HepG2 (cell line): ENCODE measurements around the gene ADGRV1. TPM values are rescaled to one million over a fixed set of nuclear protein-coding genes. Genes with fewer than 3 reads are reported as not detected.

Source experiments
- ATAC-seq: fragments of 200-7000 bp; cut with Tn5 transposase; 3 replicates; pipeline ENCODE4 v1.9.1; 2020; ENCODE audit warnings: mild to moderate bottlenecking, moderate library complexity
- BruUV-seq: library from RNA; stranded (reverse); fragments of 400-500 nt; replicated peaks from 2 replicates; lab custom pipeline; 2021; lab: Mats Ljungman, UMichigan
- CTCF ChIA-PET: fragments of 300-600 bp; formaldehyde crosslinking; extraction: SDS; loops from one replicate; lab custom pipeline; 2021; ENCODE audit warnings: low total read pairs, inconsistent platforms, low intra/inter-chr PET ratio; lab: Yijun Ruan, JAX
- POLR2A ChIA-PET: fragments of 350-600 bp; sonication (Branson Sonifier 250); formaldehyde crosslinking; loops from one replicate; lab custom pipeline; 2020; ENCODE audit warnings: antibody characterized with exemption, inconsistent platforms; lab: Yijun Ruan, JAX
- DNase-seq: peaks from one replicate; pipeline ENCODE4 v3.0.0-alpha.2; 2015; ENCODE audit warnings: low spot score
- FAIRE-seq: peaks from 3 replicates; lab custom pipeline; 2011; peaks lifted over from hg19 to GRCh38; lab: Jason Lieb, UNC
- H2AFZ ChIP-seq: one replicate; pipeline ENCODE4 v1.6.1; 2011; ENCODE audit warnings: low read length, inconsistent platforms
- H3K27ac ChIP-seq: fragments of 300-600 bp; 3 replicates; pipeline ENCODE4 v1.8.0; 2011; ENCODE audit warnings: mixed run types, mild to moderate bottlenecking, mixed read lengths, low read length, inconsistent platforms; ENCODE audit not compliant: insufficient read depth; ENCODE audit errors: extremely low read length
- H3K27me3 ChIP-seq, 2 experiments: fragments of 200-600 bp in 1 of 2; 2 replicates in 1 of 2; 3 replicates in 1 of 2; pipeline versions ENCODE4 v1.6.0 to v1.8.0; 2011; ENCODE audit warnings: low read length in 2 of 2, mild to moderate bottlenecking in 2 of 2, moderate library complexity in 2 of 2, inconsistent platforms in 1 of 2; ENCODE audit not compliant: insufficient read depth in 2 of 2, control insufficient read depth in 1 of 2
- H3K36me3 ChIP-seq, 2 experiments: fragments of 200-600 bp in 1 of 2; replicated peaks in 1 of 2; 2 replicates in 1 of 2; 3 replicates in 1 of 2; pipeline versions ENCODE4 v1.5.1 to v1.8.0; 2011; ENCODE audit warnings: low read length in 2 of 2, inconsistent platforms in 1 of 2; ENCODE audit not compliant: insufficient read depth in 2 of 2, control insufficient read depth in 1 of 2
- H3K4me1 ChIP-seq: 2 replicates; pipeline ENCODE4 v1.5.1; 2012; ENCODE audit warnings: low read length, inconsistent platforms; ENCODE audit not compliant: insufficient read depth
- H3K4me2 ChIP-seq: 2 replicates; pipeline ENCODE4 v1.6.0; 2011; ENCODE audit warnings: low read depth, low read length, inconsistent platforms
- H3K4me3 ChIP-seq, 3 experiments: fragments of 200-600 bp in 1 of 3; sonication (generic), shearing (Covaris generic) in 1 of 3; replicated peaks in 1 of 3; 2 replicates each; pipeline ENCODE4 v1.5.1; 2011 to 2016; ENCODE audit warnings: low read length in 3 of 3, inconsistent platforms in 2 of 3, low read depth in 2 of 3, mild to moderate bottlenecking in 2 of 3, control low read depth in 1 of 3, mixed read lengths in 1 of 3; ENCODE audit not compliant: insufficient read depth in 1 of 3
- H3K79me2 ChIP-seq: one replicate; pipeline ENCODE4 v1.6.1; 2011; ENCODE audit warnings: low read length, inconsistent platforms; ENCODE audit not compliant: insufficient read depth
- H3K9ac ChIP-seq: 2 replicates; pipeline ENCODE4 v1.6.0; 2011; ENCODE audit warnings: mild to moderate bottlenecking, low read depth, low read length, inconsistent platforms; ENCODE audit not compliant: insufficient read depth
- H3K9me3 ChIP-seq: 2 replicates; pipeline ENCODE4 v1.5.1; 2012; ENCODE audit warnings: mild to moderate bottlenecking, low read length
- H4K20me1 ChIP-seq: 2 replicates; pipeline ENCODE4 v1.6.0; 2011; ENCODE audit warnings: inconsistent platforms, mild to moderate bottlenecking, low read length, moderate library complexity; ENCODE audit not compliant: insufficient read depth
- AGO1 ChIP-seq: fragments of 200-400 bp; formaldehyde crosslinking; IDR thresholded peaks from 2 replicates; pipeline ENCODE4 v1.6.1; 2017; ENCODE audit warnings: mild to moderate bottlenecking, low read depth, low read length, moderate library complexity; ENCODE audit not compliant: poor library complexity, severe bottlenecking
- CC2D1A ChIP-seq: sonication (generic); formaldehyde crosslinking; IDR thresholded peaks from 2 replicates; pipeline ENCODE4 v1.8.1; 2023; ENCODE audit warnings: mild to moderate bottlenecking, missing genetic modification reagents
- CREM ChIP-seq, 2 experiments: sonication (generic) in 1 of 2; formaldehyde crosslinking in 1 of 2; IDR thresholded peaks; 2 replicates each; pipeline versions ENCODE4 v1.4.0 to v1.6.1; 2016 to 2020; ENCODE audit warnings: antibody characterized with exemption in 1 of 2, mild to moderate bottlenecking in 1 of 2, missing genetic modification reagents in 1 of 2
- GATAD1 ChIP-seq: IDR thresholded peaks from 2 replicates; pipeline ENCODE4 v1.6.1; 2016; ENCODE audit warnings: missing genetic modification reagents, missing compliant biosample characterization
- HOXA3 ChIP-seq: sonication (generic); formaldehyde crosslinking; IDR thresholded peaks from 2 replicates; pipeline ENCODE4 v1.5.0; 2020; ENCODE audit warnings: missing genetic modification reagents
- IKZF4 ChIP-seq: sonication (generic); formaldehyde crosslinking; IDR thresholded peaks from 2 replicates; pipeline ENCODE4 v1.5.1; 2020; ENCODE audit warnings: borderline replicate concordance, mild to moderate bottlenecking, low read depth, missing genetic modification reagents; ENCODE audit errors: not compliant biosample characterization
- KAT2B ChIP-seq: fragments of 150-350 bp; IDR thresholded peaks from 2 replicates; pipeline ENCODE4 v1.6.1; 2014; ENCODE audit warnings: low read depth, low read length, borderline replicate concordance
- KAT8 ChIP-seq: IDR thresholded peaks from 2 replicates; pipeline ENCODE4 v1.6.1; 2016; ENCODE audit warnings: missing genetic modification reagents, missing compliant biosample characterization
- MIER3 ChIP-seq: IDR thresholded peaks from 2 replicates; pipeline ENCODE4 v1.6.1; 2016; ENCODE audit warnings: missing compliant biosample characterization, borderline replicate concordance
- ZNF292 ChIP-seq: sonication (generic); formaldehyde crosslinking; IDR thresholded peaks from 2 replicates; pipeline ENCODE4 v1.8.1; 2022; ENCODE audit warnings: mild to moderate bottlenecking, low read depth, missing genetic modification reagents, borderline replicate concordance
- ZNF501 ChIP-seq: sonication (generic); formaldehyde crosslinking; IDR thresholded peaks from 2 replicates; pipeline ENCODE4 v1.5.1; 2020; ENCODE audit warnings: mild to moderate bottlenecking, moderate library complexity, missing genetic modification reagents
- ZNF782 ChIP-seq: sonication (generic); formaldehyde crosslinking; IDR thresholded peaks from 2 replicates; pipeline ENCODE4 v1.4.0; 2020; ENCODE audit warnings: missing genetic modification reagents, mild to moderate bottlenecking, borderline replicate concordance
- ZSCAN21 ChIP-seq: sonication (generic); formaldehyde crosslinking; IDR thresholded peaks from 2 replicates; pipeline ENCODE4 v1.8.0; 2022; ENCODE audit warnings: mild to moderate bottlenecking, missing genetic modification reagents, moderate library complexity, borderline replicate concordance
- WGBS: methylation state at CpG from one replicate; pipeline ENCODE4 v1.1.6; 2017; ENCODE audit warnings: low lambda C conversion rate; 5-methylcytosine and 5-hydroxymethylcytosine counted together
- in situ Hi-C: cut with HindIII; loops from 2 replicates; pipeline ENCODE4 v1.10.0; 2017; ENCODE audit warnings: low pct_unique_long_range_greater_than_20kb; ENCODE audit not compliant: extremely low pct_ligation_motif_present
- intact Hi-C: fragments of 100-400 bp; cut with micrococcal nuclease; formaldehyde crosslinking; loops from one replicate; pipeline ENCODE4 v1.10.0; 2022; ENCODE audit not compliant: unreplicated experiment
- polyA plus RNA-seq, 8 experiments: library from polyadenylated mRNA; depleted of rRNA in 3 of 8; stranded (reverse) in 7 of 8; unstranded in 1 of 8; fragments of >200 nt; fragmentation: Illumina TruSeq in 4 of 8; extraction: Trizol in 4 of 8; gene quantifications; 2 replicates each; pipeline versions ENCODE4 v1.2.1 to v1.2.3, GENCODE V29; 2011 to 2016; ENCODE audit warnings: low read depth in 4 of 8, missing spikeins in 1 of 8, mixed read lengths in 1 of 8; ENCODE audit not compliant: insufficient read depth in 1 of 8
- total RNA-seq, 5 experiments: library from RNA; depleted of rRNA; stranded (reverse); fragments of >200 nt; fragmentation: Illumina TruSeq; extraction: Trizol; gene quantifications; 2 replicates each; pipeline ENCODE4 v1.2.3, GENCODE V29; 2016; ENCODE audit warnings: low read depth in 1 of 5
- TF ChIP-seq, protein P1 (sequence below): sonication (generic); formaldehyde crosslinking; IDR thresholded peaks from 2 replicates; pipeline ENCODE4 v1.5.0; 2020; ENCODE audit warnings: missing genetic modification reagents, mild to moderate bottlenecking, borderline replicate concordance
- TF ChIP-seq, protein P2 (sequence below): sonication (generic); formaldehyde crosslinking; IDR thresholded peaks from 2 replicates; pipeline ENCODE4 v1.4.0; 2020; ENCODE audit warnings: missing genetic modification reagents
- TF ChIP-seq, protein P3 (sequence below): sonication (generic); formaldehyde crosslinking; IDR thresholded peaks from 2 replicates; pipeline ENCODE4 v1.5.1; 2020; ENCODE audit warnings: missing genetic modification reagents, mild to moderate bottlenecking, borderline replicate concordance

Gene ADGRV1
- total and polyA plus RNA-seq, 2 of the 13 experiments (the other 11 are each of a cell fraction or from before 2014, with no cell fraction given) = 1.7 to 3.9 TPM

DNA sequence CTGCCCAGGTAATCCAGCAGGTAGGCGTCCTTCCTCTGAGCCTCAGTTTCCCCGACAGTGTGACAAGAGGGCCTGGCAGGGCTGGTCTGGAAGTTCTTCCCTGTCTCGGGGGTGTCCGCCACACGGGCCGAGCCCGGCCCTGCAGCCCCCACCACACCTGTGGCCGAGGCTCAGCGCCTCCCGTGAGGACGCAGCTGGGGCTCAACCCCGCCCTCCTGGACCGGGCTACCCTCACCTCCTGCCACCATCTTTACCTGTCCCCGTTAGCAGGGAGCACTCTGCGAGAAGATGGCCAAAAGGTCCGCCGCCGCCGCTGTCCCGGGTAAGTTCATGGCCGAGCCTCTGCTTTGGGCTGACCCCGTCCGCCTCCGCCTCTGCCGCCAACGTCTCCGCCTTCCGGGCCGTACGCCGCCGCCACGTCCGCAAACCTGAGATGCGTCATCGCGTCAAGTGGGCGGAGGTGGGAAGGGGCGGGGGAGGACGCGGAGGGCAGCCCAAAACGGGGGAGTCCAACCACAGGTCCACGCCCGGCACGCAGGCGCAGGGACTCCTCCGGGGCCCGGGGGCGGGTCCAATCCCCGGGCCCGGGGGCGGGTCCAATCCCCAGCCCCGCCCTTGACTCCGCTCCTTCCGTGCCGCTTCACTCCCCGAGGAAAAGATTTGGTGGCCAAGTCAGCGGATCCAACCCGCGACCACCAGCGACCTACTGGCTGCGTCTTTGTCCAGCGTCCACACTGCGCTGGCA lies 29.2 kb upstream of the ADGRV1 start, which contains the start of gene LYSMD3:
Gene LYSMD3 (minus strand): TSS at position 391 of the 745 bp plus-strand sequence. CDS start 4,295 bp downstream, outside the sequence.
- POLR2A ChIA-PET = interaction anchor here (1.2 to 1.9 kb wide), 2 partner anchors 57 to 119 kb away, joined by 4 to 9 read pairs; partner anchors contain the start of gene CETN3
- H3K27ac ChIP-seq = peak within 1 kb of the TSS; percentile 82
- no peaks in the 10 kb centered on the region for H3K9me3 ChIP-seq
- H3K4me3 ChIP-seq = peak within 1 kb of the TSS; percentile 87 to 99 (median 97)
- intact Hi-C loops = loop anchor here (1.0 kb wide), 2 partner anchors 55 to 120 kb away; partner anchors contain the start of genes CETN3, MBLAC2 and POLR3G
- in situ Hi-C loops = no loop called here
- DNase-seq = peak; percentile 92
- no peaks in the 10 kb centered on the region; a peak in 1 of 5 replicates for H3K36me3 ChIP-seq
- H4K20me1 ChIP-seq = no peaks in the 10 kb centered on the region; the same call in 1 of the 2 replicates
- peaks cover 34% of the 10 kb centered on the region for H3K79me2 ChIP-seq
- peak within 1 kb of the TSS; percentile 86 for H2AFZ ChIP-seq
- H3K9ac ChIP-seq = peak within 1 kb of the TSS; percentile 98
- WGBS = under 1% methylated on average over 23 of the region's 64 CpGs
- no peak for FAIRE-seq
- H3K4me2 ChIP-seq = peak within 1 kb of the TSS; percentile 84
- peak; percentile 96 for ATAC-seq
- CTCF ChIA-PET = interaction anchor here (1.2 to 3.1 kb wide), 2 partner anchors 88 to 143 kb away, joined by 3 to 35 read pairs; no protein-coding TSS in a partner anchor
- no TSS peak for BruUV-seq
- peaks cover 0 to 4% of the 10 kb centered on the region in 2 experiments; a peak in 1 of 5 replicates for H3K27me3 ChIP-seq
- peaks cover 30% of the 10 kb centered on the region for H3K4me1 ChIP-seq
- TF ChIP-seq ZNF782 (CRISPR knock-in tag) (peak; percentile 88; the same call in 1 of the 2 replicates), HOXA3 (peak; percentile 91), MIER3 (peak; percentile 28; the same call in 1 of the 2 replicates), KAT8 (CRISPR knock-in tag) (peak; percentile 67), ZSCAN21 (CRISPR knock-in tag) (no peak), AGO1 (peak; percentile 23), IKZF4 (CRISPR knock-in tag) (peak; percentile 43), ZNF292 (CRISPR knock-in tag) (peak; percentile 80; the same call in 1 of the 2 replicates), ZNF501 (CRISPR knock-in tag) (peak; percentile 92), KAT2B (no peak), GATAD1 (CRISPR knock-in tag) (peak; percentile 84), CREM (IDR thresholded peaks at IDR 0.05) (peak; percentile 59), CREM (CRISPR knock-in tag; IDR thresholded peaks at IDR 0.05) (no peak), CC2D1A (CRISPR knock-in tag) (no peak)
- TF ChIP-seq, protein P1, sequence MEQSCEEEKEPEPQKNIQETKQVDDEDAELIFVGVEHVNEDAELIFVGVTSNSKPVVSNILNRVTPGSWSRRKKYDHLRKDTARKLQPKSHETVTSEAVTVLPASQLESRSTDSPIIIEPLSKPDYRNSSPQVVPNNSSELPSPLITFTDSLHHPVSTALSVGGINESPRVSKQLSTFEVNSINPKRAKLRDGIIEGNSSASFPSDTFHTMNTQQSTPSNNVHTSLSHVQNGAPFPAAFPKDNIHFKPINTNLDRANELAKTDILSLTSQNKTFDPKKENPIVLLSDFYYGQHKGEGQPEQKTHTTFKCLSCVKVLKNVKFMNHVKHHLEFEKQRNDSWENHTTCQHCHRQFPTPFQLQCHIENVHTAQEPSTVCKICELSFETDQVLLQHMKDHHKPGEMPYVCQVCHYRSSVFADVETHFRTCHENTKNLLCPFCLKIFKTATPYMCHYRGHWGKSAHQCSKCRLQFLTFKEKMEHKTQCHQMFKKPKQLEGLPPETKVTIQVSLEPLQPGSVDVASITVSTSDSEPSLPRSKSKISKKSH (CRISPR knock-in tag) = peak; percentile 83; the same call in 1 of the 2 replicates
- TF ChIP-seq, protein P2, sequence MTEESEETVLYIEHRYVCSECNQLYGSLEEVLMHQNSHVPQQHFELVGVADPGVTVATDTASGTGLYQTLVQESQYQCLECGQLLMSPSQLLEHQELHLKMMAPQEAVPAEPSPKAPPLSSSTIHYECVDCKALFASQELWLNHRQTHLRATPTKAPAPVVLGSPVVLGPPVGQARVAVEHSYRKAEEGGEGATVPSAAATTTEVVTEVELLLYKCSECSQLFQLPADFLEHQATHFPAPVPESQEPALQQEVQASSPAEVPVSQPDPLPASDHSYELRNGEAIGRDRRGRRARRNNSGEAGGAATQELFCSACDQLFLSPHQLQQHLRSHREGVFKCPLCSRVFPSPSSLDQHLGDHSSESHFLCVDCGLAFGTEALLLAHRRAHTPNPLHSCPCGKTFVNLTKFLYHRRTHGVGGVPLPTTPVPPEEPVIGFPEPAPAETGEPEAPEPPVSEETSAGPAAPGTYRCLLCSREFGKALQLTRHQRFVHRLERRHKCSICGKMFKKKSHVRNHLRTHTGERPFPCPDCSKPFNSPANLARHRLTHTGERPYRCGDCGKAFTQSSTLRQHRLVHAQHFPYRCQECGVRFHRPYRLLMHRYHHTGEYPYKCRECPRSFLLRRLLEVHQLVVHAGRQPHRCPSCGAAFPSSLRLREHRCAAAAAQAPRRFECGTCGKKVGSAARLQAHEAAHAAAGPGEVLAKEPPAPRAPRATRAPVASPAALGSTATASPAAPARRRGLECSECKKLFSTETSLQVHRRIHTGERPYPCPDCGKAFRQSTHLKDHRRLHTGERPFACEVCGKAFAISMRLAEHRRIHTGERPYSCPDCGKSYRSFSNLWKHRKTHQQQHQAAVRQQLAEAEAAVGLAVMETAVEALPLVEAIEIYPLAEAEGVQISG (CRISPR knock-in tag) = peak; percentile 50
- TF ChIP-seq, protein P3, sequence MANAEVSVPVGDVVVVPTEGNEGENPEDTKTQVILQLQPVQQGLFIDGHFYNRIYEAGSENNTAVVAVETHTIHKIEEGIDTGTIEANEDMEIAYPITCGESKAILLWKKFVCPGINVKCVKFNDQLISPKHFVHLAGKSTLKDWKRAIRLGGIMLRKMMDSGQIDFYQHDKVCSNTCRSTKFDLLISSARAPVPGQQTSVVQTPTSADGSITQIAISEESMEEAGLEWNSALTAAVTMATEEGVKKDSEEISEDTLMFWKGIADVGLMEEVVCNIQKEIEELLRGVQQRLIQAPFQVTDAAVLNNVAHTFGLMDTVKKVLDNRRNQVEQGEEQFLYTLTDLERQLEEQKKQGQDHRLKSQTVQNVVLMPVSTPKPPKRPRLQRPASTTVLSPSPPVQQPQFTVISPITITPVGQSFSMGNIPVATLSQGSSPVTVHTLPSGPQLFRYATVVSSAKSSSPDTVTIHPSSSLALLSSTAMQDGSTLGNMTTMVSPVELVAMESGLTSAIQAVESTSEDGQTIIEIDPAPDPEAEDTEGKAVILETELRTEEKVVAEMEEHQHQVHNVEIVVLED = peak; percentile 99
